Osteoblast (primary cell): ENCODE measurements around the gene GALNT9. TPM values are rescaled to one million over a fixed set of nuclear protein-coding genes. Genes with fewer than 3 reads are reported as not detected.
"Not testable (repeated sequence)": the region's sequence is repeated elsewhere in the genome, so short reads cannot be mapped to it uniquely, and the experiment has no call there.

Source experiments
- DNase-seq: peaks from one replicate; pipeline ENCODE4 v3.0.0; 2011; ENCODE audit warnings: low spot score, mixed read lengths; ENCODE audit not compliant: insufficient read length; ENCODE audit errors: missing footprints
- H2AFZ ChIP-seq: 2 replicates; pipeline ENCODE4 v1.6.0; 2011; ENCODE audit warnings: mild to moderate bottlenecking, low read length
- H3K27ac ChIP-seq: 2 replicates; pipeline ENCODE4 v1.5.1; 2011; ENCODE audit warnings: mild to moderate bottlenecking, low read depth, low read length, moderate library complexity
- H3K27me3 ChIP-seq: 2 replicates; pipeline ENCODE4 v1.6.0; 2012; ENCODE audit warnings: mild to moderate bottlenecking, control low read depth, inconsistent platforms, low read length, moderate library complexity; ENCODE audit not compliant: insufficient read depth
- H3K36me3 ChIP-seq: 2 replicates; pipeline ENCODE4 v1.5.1; 2011; ENCODE audit warnings: mild to moderate bottlenecking, low read length, control low read depth, moderate library complexity; ENCODE audit not compliant: insufficient read depth
- H3K4me1 ChIP-seq: 2 replicates; pipeline ENCODE4 v1.5.1; 2011; ENCODE audit warnings: mild to moderate bottlenecking, low read length, control low read depth, moderate library complexity; ENCODE audit not compliant: insufficient read depth
- H3K4me2 ChIP-seq: 2 replicates; pipeline ENCODE4 v1.6.0; 2011; ENCODE audit warnings: mild to moderate bottlenecking, low read length; ENCODE audit not compliant: insufficient read depth
- H3K4me3 ChIP-seq: fragments of 200-600 bp; sonication (generic); 3 replicates; pipeline ENCODE4 v1.5.1; 2012; ENCODE audit warnings: mild to moderate bottlenecking, low read length, inconsistent platforms; ENCODE audit not compliant: insufficient read depth
- H3K79me2 ChIP-seq: 2 replicates; pipeline ENCODE4 v1.6.0; 2012; ENCODE audit warnings: mild to moderate bottlenecking, low read length, control low read depth, inconsistent platforms; ENCODE audit not compliant: insufficient read depth
- H3K9me3 ChIP-seq: 2 replicates; pipeline ENCODE4 v1.5.1; 2011; ENCODE audit warnings: low read depth, low read length, control low read depth
- H4K20me1 ChIP-seq: 2 replicates; pipeline ENCODE4 v1.6.0; 2012; ENCODE audit warnings: mild to moderate bottlenecking, low read length, control low read depth; ENCODE audit not compliant: insufficient read depth
- total RNA-seq: library from RNA; depleted of rRNA; stranded (reverse); fragments of >200 nt; gene quantifications from 2 replicates; pipeline ENCODE4 v1.2.3, GENCODE V29; 2012
- TF ChIP-seq, protein P1 (sequence below): IDR thresholded peaks from 2 replicates; pipeline ENCODE4 v1.5.1; 2011; ENCODE audit warnings: mild to moderate bottlenecking, low read depth, low read length, moderate library complexity; ENCODE audit errors: extremely low read depth

GALNT9 gene
- total RNA-seq, 1 donor: 0.36 TPM

DNA sequence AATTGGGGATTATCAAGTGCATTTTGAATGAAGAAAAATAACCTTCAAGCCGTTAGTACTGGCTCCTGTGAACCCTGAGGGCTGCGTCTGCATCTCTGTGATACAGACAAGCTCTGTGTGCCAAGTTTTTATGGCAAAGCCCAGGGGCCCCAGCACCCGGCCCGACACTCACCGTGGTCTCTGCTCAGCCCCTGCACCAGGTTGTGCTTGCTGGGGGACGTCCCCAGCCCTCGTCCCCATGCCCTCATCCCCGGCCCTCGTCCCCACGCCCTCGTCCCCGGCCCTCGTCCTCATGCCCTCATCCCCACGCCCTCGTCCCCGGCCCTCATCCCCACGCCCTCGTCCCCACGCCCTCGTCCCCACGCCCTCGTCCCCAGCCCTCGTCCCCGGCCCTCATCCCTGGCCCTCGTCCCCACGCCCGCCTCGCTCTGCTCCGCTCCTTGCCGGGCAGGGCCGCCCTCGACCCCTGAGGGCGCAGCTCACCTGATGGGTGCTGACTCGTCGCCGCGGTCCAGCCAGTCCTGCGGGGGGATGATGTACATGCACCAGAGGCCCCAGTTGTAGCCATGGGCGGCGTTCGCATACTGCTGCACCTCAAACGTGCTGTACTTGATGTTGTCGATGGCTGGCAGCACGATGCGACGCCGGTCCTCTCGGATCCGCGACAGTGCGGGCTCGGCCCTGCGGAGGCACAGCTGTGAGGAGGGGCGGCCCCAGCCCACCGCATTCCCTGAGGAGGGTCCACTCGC lies 72.0 kb downstream of the GALNT9 start:
- Histone ChIP-seq H3K36me3 (no peaks in the 10 kb centered on the region), H3K4me2 (no peak overlapping the region), H3K9me3 (no peaks in the 10 kb centered on the region), H2AFZ (no peak overlapping the region), H3K79me2 (no peaks in the 10 kb centered on the region), H3K4me3 (no peak overlapping the region), H3K4me1 (no peaks in the 10 kb centered on the region), H3K27ac (no peak overlapping the region), H4K20me1 (no peaks in the 10 kb centered on the region), H3K27me3 (no peaks in the 10 kb centered on the region)
- TF ChIP-seq, protein P1, sequence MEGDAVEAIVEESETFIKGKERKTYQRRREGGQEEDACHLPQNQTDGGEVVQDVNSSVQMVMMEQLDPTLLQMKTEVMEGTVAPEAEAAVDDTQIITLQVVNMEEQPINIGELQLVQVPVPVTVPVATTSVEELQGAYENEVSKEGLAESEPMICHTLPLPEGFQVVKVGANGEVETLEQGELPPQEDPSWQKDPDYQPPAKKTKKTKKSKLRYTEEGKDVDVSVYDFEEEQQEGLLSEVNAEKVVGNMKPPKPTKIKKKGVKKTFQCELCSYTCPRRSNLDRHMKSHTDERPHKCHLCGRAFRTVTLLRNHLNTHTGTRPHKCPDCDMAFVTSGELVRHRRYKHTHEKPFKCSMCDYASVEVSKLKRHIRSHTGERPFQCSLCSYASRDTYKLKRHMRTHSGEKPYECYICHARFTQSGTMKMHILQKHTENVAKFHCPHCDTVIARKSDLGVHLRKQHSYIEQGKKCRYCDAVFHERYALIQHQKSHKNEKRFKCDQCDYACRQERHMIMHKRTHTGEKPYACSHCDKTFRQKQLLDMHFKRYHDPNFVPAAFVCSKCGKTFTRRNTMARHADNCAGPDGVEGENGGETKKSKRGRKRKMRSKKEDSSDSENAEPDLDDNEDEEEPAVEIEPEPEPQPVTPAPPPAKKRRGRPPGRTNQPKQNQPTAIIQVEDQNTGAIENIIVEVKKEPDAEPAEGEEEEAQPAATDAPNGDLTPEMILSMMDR: no peak
- DNase-seq: no peak

DNA sequence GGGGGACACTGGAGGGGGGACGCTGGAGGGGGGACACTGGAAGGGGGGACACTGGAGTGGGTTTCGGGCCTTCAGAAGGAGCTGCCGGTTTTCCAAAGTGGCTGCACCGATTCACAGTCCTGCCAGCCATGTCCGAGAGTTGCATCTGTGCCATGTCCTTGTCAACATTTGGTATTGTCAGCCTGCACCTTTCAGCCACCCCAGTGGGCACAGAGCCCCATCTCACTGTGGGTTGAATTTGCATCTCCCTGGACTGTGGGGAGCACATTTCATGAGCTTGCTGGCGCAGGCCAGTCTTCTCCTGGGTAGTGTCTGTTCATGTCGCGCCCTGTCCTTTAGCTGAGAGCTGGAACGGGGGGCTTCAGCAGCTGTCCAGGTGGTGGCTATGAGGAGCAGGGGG lies 72.7 kb downstream of the GALNT9 start:
- Histone ChIP-seq H3K9me3 (no peaks in the 10 kb centered on the region), H3K4me3 (no peak overlapping the region), H3K4me1 (no peaks in the 10 kb centered on the region), H3K27ac (no peak overlapping the region), H3K27me3 (no peaks in the 10 kb centered on the region), H3K4me2 (no peak overlapping the region), H4K20me1 (no peaks in the 10 kb centered on the region), H2AFZ (no peak overlapping the region), H3K36me3 (no peaks in the 10 kb centered on the region), H3K79me2 (no peaks in the 10 kb centered on the region)
- TF ChIP-seq, protein P1: no peak
- DNase-seq: no peak

GRCh38 chr12:132255642-132256041 lies 73.7 kb downstream of the GALNT9 start:
- no peaks in the 10 kb centered on the region for H4K20me1 ChIP-seq
- H3K79me2 ChIP-seq: no peaks in the 10 kb centered on the region
- no peak overlapping the region for H2AFZ ChIP-seq
- no peak overlapping the region for H3K27ac ChIP-seq
- no peak overlapping the region for H3K4me2 ChIP-seq
- TF ChIP-seq, protein P1: no peak
- no peak for DNase-seq
- no peaks in the 10 kb centered on the region for H3K36me3 ChIP-seq
- H3K4me1 ChIP-seq: no peaks in the 10 kb centered on the region
- no peaks in the 10 kb centered on the region for H3K9me3 ChIP-seq
- no peaks in the 10 kb centered on the region for H3K27me3 ChIP-seq
- no peak overlapping the region for H3K4me3 ChIP-seq

DNA sequence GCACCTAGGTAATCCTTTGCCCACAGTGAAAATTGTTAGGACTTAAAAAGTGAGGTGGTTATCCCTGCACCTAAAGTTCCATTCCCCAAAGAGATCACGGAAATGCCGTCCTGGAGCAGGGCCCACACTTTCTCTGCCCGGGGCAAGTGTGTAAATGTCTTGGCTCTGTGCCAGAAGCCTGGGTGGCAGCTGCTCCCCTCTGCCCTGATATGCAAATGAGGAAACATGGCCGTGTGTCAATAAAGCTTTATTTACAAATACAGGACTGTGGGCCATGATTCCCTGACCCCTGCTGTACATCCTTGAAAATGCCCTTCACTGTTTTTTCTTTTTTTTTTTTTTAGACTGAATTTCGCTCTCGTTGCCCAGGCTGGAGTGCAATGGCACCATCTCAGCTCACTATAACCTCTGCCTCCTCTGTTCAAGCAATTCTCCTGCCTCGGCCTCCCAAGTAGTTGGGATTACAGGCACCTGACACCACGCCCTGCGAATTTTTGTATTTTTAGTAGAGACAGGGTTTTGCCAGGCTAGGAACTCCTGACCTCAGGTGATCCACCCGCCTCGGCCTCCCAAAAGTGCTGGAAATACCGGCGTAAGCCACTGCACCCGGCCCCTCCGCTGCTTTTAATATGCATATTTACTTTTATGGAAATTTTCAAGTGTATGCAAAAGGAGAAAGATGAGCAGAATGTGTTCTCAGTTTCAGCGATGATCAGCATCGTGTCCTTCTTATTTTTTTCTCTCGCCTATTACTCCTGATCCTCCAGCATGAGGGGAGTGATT lies 75.5 kb downstream of the GALNT9 start:
- H3K27ac ChIP-seq: no peak overlapping the region
- no peak overlapping the region for H3K4me3 ChIP-seq
- H3K9me3 ChIP-seq: no peaks in the 10 kb centered on the region
- H2AFZ ChIP-seq: no peak overlapping the region
- no peaks in the 10 kb centered on the region for H3K79me2 ChIP-seq
- H3K4me1 ChIP-seq: no peaks in the 10 kb centered on the region
- DNase-seq: no peak
- no peaks in the 10 kb centered on the region for H3K36me3 ChIP-seq
- no peaks in the 10 kb centered on the region for H3K27me3 ChIP-seq
- TF ChIP-seq, protein P1: no peak
- H4K20me1 ChIP-seq: no peaks in the 10 kb centered on the region
- no peak overlapping the region for H3K4me2 ChIP-seq

DNA sequence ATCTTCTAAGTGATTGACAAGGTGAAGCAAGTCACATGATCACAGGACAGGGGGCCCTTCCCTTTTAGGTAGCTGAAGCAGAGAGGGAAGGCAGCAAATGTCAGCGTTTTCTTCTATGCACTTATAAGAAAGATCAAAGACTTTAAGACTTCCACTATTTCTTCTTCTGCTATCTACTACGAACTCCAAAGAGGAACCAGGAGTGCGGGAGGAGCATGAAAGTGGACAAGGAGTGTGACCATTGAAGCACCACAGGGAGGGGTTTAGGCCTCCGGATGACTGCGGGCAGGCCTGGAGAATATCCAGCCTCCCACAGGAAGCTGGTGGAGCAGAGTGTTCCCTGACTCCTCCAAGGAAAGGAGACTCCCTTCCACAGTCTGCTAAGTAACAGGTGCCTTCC lies 76.4 kb downstream of the GALNT9 start:
- not testable (repeated sequence) for H3K79me2 ChIP-seq

More for the DNA sequence above, 76.4 kb downstream of the GALNT9 start:
- not testable (repeated sequence) for H3K9me3 ChIP-seq, DNase-seq, H2AFZ ChIP-seq, H3K4me1 ChIP-seq, H3K27ac ChIP-seq, H4K20me1 ChIP-seq, H3K27me3 ChIP-seq, H3K4me3 ChIP-seq, H3K4me2 ChIP-seq, H3K36me3 ChIP-seq
